ENCODE data around the gene GDPD5. TPM values are rescaled to one million over a fixed set of nuclear protein-coding genes. Genes with fewer than 3 reads are reported as not detected.

The GDPD5 gene
- total RNA-seq, 4 donors from 2014 or later: 5.1 to 9.3 (median 8.4) TPM

DNA sequence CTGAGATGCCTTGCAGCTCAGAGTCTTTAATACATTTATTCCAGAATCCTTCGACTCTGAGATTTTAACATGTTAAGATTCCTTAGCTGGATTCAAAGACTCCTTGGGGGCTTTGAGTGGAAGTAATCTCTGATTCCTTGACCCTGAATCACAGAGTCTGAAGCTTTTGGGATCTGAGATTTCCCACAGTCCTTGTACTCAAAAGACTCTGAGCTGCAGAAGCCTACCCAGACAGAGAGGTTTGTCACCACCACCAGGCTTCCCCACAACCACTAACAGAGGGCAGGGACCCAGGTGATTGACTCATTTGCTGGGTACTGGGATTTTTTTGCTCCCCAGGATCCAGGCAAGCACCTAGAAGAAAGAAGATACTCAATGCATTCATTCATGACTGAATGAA lies 34.9 kb upstream of the GDPD5 start:
- TF ChIP-seq, protein P1, sequence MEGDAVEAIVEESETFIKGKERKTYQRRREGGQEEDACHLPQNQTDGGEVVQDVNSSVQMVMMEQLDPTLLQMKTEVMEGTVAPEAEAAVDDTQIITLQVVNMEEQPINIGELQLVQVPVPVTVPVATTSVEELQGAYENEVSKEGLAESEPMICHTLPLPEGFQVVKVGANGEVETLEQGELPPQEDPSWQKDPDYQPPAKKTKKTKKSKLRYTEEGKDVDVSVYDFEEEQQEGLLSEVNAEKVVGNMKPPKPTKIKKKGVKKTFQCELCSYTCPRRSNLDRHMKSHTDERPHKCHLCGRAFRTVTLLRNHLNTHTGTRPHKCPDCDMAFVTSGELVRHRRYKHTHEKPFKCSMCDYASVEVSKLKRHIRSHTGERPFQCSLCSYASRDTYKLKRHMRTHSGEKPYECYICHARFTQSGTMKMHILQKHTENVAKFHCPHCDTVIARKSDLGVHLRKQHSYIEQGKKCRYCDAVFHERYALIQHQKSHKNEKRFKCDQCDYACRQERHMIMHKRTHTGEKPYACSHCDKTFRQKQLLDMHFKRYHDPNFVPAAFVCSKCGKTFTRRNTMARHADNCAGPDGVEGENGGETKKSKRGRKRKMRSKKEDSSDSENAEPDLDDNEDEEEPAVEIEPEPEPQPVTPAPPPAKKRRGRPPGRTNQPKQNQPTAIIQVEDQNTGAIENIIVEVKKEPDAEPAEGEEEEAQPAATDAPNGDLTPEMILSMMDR (IDR thresholded peaks at IDR 0.05): no peak
- TF ChIP-seq POLR2A (IDR thresholded peaks at IDR 0.05; ENCODE audit: low read depth) (no peak), POLR2AphosphoS5 (IDR thresholded peaks at IDR 0.05) (no peak), EP300 (IDR thresholded peaks at IDR 0.05) (no peak)
- Histone ChIP-seq H3K27me3 (no peaks in the 10 kb centered on the region), H3K9me3 (no peaks in the 10 kb centered on the region), H3K36me3 (peaks cover 0 to 7% (median under 1%) of the 10 kb centered on the region in 4 donors), H3K4me1 (peaks cover 68 to 88% (median 84%) of the 10 kb centered on the region in 4 donors), H3K27ac (replicated peaks in 1 of 4) (peak overlapping the region; percentile 99 to 100 (median 100)), H3K4me3 (no peak overlapping the region)
- WGBS: 30% methylated on average over 1 of the region's 1 CpG
- DNase-seq (ENCODE audit: extremely low spot score): no peak
- intact Hi-C loops (cut with DNase I): no loop called here

DNA sequence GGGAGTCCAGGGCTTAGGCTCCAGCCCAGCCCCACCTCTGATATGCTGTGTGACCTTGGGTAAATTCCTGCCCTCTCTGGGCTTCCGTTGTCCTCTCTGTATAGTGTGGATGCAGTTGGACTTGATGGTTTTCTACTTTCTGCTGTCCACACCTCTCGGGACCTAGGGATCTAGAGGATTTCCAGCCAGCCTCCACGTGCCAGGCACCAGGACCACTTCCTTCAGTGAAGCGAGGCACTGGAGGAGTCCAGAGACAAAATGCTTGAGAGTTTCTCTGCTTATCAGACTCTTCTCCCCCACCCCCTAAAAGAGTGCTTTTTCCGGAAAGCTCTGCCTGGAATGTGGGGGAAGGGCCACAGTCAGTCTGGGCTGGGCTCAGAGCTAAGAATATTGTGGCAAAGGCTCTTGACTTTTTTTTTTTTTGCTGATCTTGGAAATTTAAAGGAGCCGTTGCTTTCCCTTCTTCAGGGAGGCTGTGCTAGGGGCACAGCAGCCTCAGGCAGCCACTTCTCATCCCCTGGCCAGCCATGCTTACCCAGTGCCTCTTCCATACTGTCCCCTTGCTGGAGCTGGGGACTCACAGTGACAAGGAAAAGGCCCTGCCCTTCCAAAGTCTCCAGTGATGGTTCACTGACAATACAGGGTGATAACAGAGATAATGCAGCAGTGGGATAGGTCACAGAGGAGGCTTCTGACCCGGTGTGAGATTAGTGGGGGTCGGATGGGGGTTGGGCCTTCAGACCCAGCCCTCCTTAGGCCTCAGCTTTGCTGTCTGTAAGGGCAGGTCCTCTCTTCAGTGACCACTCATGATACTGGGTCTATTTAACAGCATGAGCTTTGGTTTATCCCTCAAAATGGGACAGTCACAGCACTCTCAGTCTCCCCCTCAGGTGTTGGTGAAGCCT lies 33.5 kb upstream of the GDPD5 start:
- TF ChIP-seq, protein P1 (IDR thresholded peaks at IDR 0.05): no peak
- TF ChIP-seq POLR2A (IDR thresholded peaks at IDR 0.05; ENCODE audit: low read depth): no peak
- peak; percentile 56 to 80 for TF ChIP-seq POLR2AphosphoS5 (IDR thresholded peaks at IDR 0.05)
- TF ChIP-seq EP300 (IDR thresholded peaks at IDR 0.05): no peak
- no peaks in the 10 kb centered on the region for H3K27me3 ChIP-seq
- intact Hi-C loops (cut with DNase I): no loop called here
- H3K4me3 ChIP-seq: peak overlapping the region; percentile 1 to 38 (median 23)
- DNase-seq (ENCODE audit: extremely low spot score): no peak
- peaks cover 0 to under 1% (median 0%) of the 10 kb centered on the region in 4 donors for H3K36me3 ChIP-seq
- H3K4me1 ChIP-seq: peaks cover 67 to 87% (median 83%) of the 10 kb centered on the region in 4 donors
- peak overlapping the region; percentile 99 to 100 (median 100) for H3K27ac ChIP-seq (replicated peaks in 1 of 4)
- H3K9me3 ChIP-seq: no peaks in the 10 kb centered on the region
- 20% methylated on average over 6 of the region's 8 CpGs for WGBS

DNA sequence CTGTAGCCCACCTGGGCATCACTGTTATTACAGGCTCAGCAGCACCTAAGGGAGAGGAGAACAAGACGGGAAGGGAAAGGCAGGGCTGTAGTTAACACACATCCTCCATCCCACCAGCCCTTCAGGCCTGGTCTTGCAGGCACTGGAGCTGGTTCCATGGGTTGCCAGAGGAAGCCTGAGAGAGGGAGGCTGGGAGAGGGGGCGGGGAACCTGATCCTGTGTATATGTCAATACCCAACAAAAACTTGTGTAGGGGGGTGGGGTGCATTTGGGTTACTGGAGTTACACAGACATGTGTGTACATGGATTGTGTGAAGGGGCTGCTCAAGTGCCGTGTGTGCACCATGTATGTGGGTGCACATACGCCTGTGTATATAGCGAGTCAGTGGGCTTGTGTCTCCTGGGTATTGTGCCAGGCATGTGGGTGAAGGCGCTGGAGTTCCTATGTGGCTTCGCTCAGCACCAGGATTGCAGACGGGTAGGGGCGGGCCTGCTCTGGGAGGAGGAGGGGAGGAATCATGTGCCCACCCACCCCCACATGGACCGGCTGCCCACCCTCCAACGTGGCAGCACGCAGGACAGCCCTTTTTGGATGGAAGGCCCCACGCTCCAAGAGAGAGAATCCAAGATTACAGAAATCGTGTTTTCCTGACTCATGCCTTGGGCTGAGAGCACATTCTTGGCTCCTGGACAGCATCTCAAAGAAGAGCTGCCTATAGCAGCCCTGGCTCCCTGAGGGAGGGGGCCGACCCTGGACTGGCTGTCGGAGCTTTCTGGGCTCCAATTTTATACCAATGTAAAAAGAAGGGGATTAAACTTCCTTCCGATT lies 32.1 kb upstream of the GDPD5 start:
- no peaks in the 10 kb centered on the region for H3K36me3 ChIP-seq
- DNase-seq (ENCODE audit: extremely low spot score): no peak
- H3K4me3 ChIP-seq: peak overlapping the region; percentile 15 to 38 (median 23)
- peaks cover 65 to 86% (median 83%) of the 10 kb centered on the region in 4 donors for H3K4me1 ChIP-seq
- intact Hi-C loops (cut with DNase I): no loop called here
- H3K27ac ChIP-seq (replicated peaks in 1 of 4): peak overlapping the region; percentile 99 to 100 (median 100)
- no peaks in the 10 kb centered on the region for H3K27me3 ChIP-seq
- no peaks in the 10 kb centered on the region for H3K9me3 ChIP-seq
- WGBS: 25% methylated on average over 17 of the region's 17 CpGs
- TF ChIP-seq POLR2AphosphoS5 (IDR thresholded peaks at IDR 0.05): peak; percentile 68 to 77
- TF ChIP-seq, protein P1 (IDR thresholded peaks at IDR 0.05): no peak

DNA sequence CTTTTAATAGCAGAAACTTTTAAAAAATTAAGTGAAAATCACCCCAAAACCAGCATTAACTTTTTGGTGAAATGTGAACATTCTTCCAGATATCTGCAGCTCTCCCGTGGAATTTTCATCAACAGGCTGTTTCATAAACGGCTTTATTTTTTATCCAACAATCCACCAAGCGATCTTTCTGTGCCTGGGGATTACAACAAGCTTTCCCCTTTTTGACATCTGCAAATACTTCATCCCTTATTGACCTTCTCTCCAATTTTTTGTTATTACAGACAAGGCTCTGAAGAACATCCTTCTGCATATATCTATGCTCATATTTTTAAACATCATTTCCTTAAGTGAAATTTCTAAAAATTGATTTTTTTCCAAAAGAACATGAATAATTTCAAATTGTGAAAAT lies 30.5 kb upstream of the GDPD5 start:
- WGBS: 81% methylated on average over 3 of the region's 3 CpGs
- TF ChIP-seq POLR2AphosphoS5 (IDR thresholded peaks at IDR 0.05) (no peak), POLR2A (IDR thresholded peaks at IDR 0.05; ENCODE audit: low read depth) (no peak), EP300 (IDR thresholded peaks at IDR 0.05) (no peak)
- TF ChIP-seq, protein P1 (IDR thresholded peaks at IDR 0.05): no peak
- Histone ChIP-seq H3K4me1 (peaks cover 60 to 82% (median 77%) of the 10 kb centered on the region in 4 donors), H3K4me3 (no peak overlapping the region), H3K9me3 (no peaks in the 10 kb centered on the region), H3K27me3 (no peaks in the 10 kb centered on the region), H3K27ac (replicated peaks in 1 of 4) (peak overlapping the region; percentile 99 to 100 (median 100)), H3K36me3 (no peaks in the 10 kb centered on the region)
- intact Hi-C loops (cut with DNase I): no loop called here
- no peak for DNase-seq (ENCODE audit: extremely low spot score)
